ENCODE measurements around the gene AGPAT1.

DNA sequence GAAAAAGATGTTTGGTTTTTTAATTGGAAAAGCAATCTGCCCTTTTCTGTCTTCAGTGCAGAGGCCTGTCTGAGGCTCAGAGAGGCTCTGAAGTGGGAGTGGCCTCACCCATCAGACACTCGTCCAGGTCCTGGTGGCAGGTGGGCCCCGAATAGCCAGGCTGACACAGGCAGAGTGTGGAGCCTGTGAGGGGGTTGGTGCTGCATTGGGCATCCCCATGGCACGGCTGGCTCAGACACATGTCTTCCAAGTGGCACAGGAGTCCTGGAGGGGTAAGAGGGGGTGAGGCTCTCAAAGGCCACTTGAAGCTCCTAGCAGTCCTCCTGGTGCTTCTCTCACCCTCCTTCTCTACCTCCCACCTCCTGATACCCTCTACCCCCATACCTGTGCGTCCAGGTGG, 44.1 kb upstream of the AGPAT1 start:
- TF ChIP-seq, protein P1, sequence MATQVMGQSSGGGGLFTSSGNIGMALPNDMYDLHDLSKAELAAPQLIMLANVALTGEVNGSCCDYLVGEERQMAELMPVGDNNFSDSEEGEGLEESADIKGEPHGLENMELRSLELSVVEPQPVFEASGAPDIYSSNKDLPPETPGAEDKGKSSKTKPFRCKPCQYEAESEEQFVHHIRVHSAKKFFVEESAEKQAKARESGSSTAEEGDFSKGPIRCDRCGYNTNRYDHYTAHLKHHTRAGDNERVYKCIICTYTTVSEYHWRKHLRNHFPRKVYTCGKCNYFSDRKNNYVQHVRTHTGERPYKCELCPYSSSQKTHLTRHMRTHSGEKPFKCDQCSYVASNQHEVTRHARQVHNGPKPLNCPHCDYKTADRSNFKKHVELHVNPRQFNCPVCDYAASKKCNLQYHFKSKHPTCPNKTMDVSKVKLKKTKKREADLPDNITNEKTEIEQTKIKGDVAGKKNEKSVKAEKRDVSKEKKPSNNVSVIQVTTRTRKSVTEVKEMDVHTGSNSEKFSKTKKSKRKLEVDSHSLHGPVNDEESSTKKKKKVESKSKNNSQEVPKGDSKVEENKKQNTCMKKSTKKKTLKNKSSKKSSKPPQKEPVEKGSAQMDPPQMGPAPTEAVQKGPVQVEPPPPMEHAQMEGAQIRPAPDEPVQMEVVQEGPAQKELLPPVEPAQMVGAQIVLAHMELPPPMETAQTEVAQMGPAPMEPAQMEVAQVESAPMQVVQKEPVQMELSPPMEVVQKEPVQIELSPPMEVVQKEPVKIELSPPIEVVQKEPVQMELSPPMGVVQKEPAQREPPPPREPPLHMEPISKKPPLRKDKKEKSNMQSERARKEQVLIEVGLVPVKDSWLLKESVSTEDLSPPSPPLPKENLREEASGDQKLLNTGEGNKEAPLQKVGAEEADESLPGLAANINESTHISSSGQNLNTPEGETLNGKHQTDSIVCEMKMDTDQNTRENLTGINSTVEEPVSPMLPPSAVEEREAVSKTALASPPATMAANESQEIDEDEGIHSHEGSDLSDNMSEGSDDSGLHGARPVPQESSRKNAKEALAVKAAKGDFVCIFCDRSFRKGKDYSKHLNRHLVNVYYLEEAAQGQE (IDR thresholded peaks at IDR 0.05; ENCODE audit: low read depth, low read length): no peak
- TF ChIP-seq ETV6 (conservative IDR thresholded peaks at IDR 0.05 in 1 of 2, IDR thresholded peaks at IDR 0.05 in 1 of 2; ENCODE audit: borderline replicate concordance in 1 of 2, low read depth in 1 of 2) (no peak), POLR2A (IDR thresholded peaks at IDR 0.05; ENCODE audit: low read depth, low read length) (no peak), ATF2 (IDR thresholded peaks at IDR 0.05; ENCODE audit: low read length) (no peak), CBX5 (IDR thresholded peaks at IDR 0.05; ENCODE audit: low read depth) (no peak), RAD21 (IDR thresholded peaks at IDR 0.05; ENCODE audit: insufficient read depth, low read depth, low read length) (no peak), HCFC1 (IDR thresholded peaks at IDR 0.05; ENCODE audit: low read length) (no peak)

All from GM12878 (cell line).